NCI-H1417 (cell line): ENCODE results near the gene CCDC117.
A peak's percentile ranks its signal among the peaks of the same experiment; 100 is the strongest.
"Not testable (repeated sequence)": the region's sequence is repeated elsewhere in the genome, so short reads cannot be mapped to it uniquely, and the experiment has no call there.

Experiments
- DNase-seq, 3 experiments: peaks; one replicate each; lab custom pipeline; 2025; lab: John Stamatoyannopoulos, UW

The CCDC117 gene

GRCh38 chr22:28772633-28773460 is at the start of gene CCDC117:
TSS of gene CCDC117 (plus strand) at chr22:28772695. CDS start at chr22:28772850, 155 bp downstream.
- peak; percentile 83 to 94 (median 89) for DNase-seq

GRCh38 chr22:28728002-28728401 is 44.5 kb upstream of the CCDC117 start:
- no peak for DNase-seq

GRCh38 chr22:28728621-28729313 is 43.7 kb upstream of the CCDC117 start:
- no peak for DNase-seq

GRCh38 chr22:28730179-28730578 is 42.3 kb upstream of the CCDC117 start:
- DNase-seq: no peak

- no peak for DNase-seq
These were observed 38.1 kb upstream of the CCDC117 start for GRCh38 chr22:28734393-28734792.

GRCh38 chr22:28736301-28737155 is 36.0 kb upstream of the CCDC117 start:
- peak in 2 of 3 experiments; percentile 13 to 29 for DNase-seq

- DNase-seq: no peak
These were observed 34.8 kb upstream of the CCDC117 start for GRCh38 chr22:28737701-28738100.

- DNase-seq: not testable (repeated sequence)
These were observed 33.6 kb upstream of the CCDC117 start for GRCh38 chr22:28738876-28739275.

GRCh38 chr22:28741200-28741784 is 31.2 kb upstream of the CCDC117 start:
- no peak for DNase-seq

- peak; percentile 92 to 98 (median 93) for DNase-seq
These were observed 30.5 kb upstream of the CCDC117 start, which contains the start of the genes CHEK2 and HSCB for GRCh38 chr22:28741785-28742561. TSS of gene CHEK2 (minus strand) at chr22:28741820. CDS start at chr22:28734721, 7,099 bp downstream. TSS of gene HSCB (plus strand) at chr22:28742039. CDS start at chr22:28742096, 57 bp downstream.

- no peak for DNase-seq
These were observed 29.9 kb upstream of the CCDC117 start for GRCh38 chr22:28742562-28742962.

GRCh38 chr22:28743852-28744251 is 28.6 kb upstream of the CCDC117 start:
- no peak for DNase-seq

GRCh38 chr22:28750471-28750881 is 22.0 kb upstream of the CCDC117 start:
- no peak for DNase-seq

- not testable (repeated sequence) for DNase-seq
These were observed 18.0 kb upstream of the CCDC117 start for GRCh38 chr22:28754512-28754911.

- peak; percentile 30 to 73 (median 33) for DNase-seq
These were observed 12.5 kb upstream of the CCDC117 start for GRCh38 chr22:28759861-28760560.

GRCh38 chr22:28761449-28761755 is 11.1 kb upstream of the CCDC117 start:
- DNase-seq: no peak

GRCh38 chr22:28762000-28762399 is 10.5 kb upstream of the CCDC117 start:
- not testable (repeated sequence) for DNase-seq

- no peak for DNase-seq
These were observed 5.9 kb upstream of the CCDC117 start for GRCh38 chr22:28766628-28767027.

GRCh38 chr22:28768701-28769393 is 3.6 kb upstream of the CCDC117 start:
- peak in 1 of 3 experiments; percentile 2 for DNase-seq
